PFSK-1 (cell line): ENCODE data around the gene CAPN1.

ENCODE experiments used
- FOXP2 ChIP-seq: optimal IDR thresholded peaks from 2 replicates; pipeline ENCODE3; 2011; ENCODE audit warnings: borderline replicate concordance, control low read depth, inconsistent platforms; ENCODE audit not compliant: insufficient read depth; ENCODE audit errors: extremely low read length, extremely low read depth
- POLR2AphosphoS5 ChIP-seq: IDR thresholded peaks from 2 replicates; pipeline ENCODE4 v1.6.1; 2012; ENCODE audit warnings: low read depth, mild to moderate bottlenecking, control low read depth, low read length, moderate library complexity
- SIN3A ChIP-seq: IDR thresholded peaks from 2 replicates; pipeline ENCODE4 v1.6.1; 2012; ENCODE audit warnings: mild to moderate bottlenecking, low read length, moderate library complexity, borderline replicate concordance; ENCODE audit not compliant: insufficient read depth
- TAF1 ChIP-seq: IDR thresholded peaks from 2 replicates; pipeline ENCODE4 v1.6.1; 2012; ENCODE audit warnings: low read length, control low read depth, borderline replicate concordance; ENCODE audit not compliant: insufficient read depth
- TF ChIP-seq, protein P1 (sequence below), 2 experiments: IDR thresholded peaks; 2 replicates each; pipeline versions ENCODE4 v1.6.1 to v1.8.0; 2011 to 2012; ENCODE audit warnings: low read depth in 2 of 2, low read length in 2 of 2, control low read depth in 1 of 2, inconsistent platforms in 1 of 2, mild to moderate bottlenecking in 1 of 2, moderate library complexity in 1 of 2; ENCODE audit not compliant: insufficient read depth in 1 of 2

DNA sequence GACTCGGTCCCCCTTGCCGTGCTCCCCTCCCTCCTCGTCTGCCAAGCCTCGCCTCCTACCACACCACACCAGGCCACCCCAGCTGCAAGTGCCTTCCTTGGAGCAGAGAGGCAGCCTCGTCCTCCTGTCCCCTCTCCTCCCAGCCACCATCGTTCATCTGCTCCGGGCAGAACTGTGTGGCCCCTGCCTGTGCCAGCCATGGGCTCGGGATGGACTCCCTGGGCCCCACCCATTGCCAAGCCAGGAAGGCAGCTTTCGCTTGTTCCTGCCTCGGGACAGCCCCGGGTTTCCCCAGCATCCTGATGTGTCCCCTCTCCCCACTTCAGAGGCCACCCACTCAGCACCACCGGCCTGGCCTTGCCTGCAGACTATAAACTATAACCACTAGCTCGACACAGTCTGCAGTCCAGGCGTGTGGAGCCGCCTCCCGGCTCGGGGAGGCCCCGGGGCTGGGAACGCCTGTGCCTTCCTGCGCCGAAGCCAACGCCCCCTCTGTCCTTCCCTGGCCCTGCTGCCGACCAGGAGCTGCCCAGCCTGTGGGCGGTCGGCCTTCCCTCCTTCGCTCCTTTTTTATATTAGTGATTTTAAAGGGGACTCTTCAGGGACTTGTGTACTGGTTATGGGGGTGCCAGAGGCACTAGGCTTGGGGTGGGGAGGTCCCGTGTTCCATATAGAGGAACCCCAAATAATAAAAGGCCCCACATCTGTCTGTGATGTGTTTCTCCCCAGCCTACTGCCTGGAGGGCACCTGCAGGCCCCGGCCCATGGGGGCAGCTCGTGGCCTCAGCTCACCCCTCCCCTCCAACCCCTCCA is 29.8 kb downstream of the CAPN1 start:
- no peak for TF ChIP-seq FOXP2
- TF ChIP-seq POLR2AphosphoS5 = no peak
- TF ChIP-seq TAF1 = no peak
- TF ChIP-seq, protein P1, sequence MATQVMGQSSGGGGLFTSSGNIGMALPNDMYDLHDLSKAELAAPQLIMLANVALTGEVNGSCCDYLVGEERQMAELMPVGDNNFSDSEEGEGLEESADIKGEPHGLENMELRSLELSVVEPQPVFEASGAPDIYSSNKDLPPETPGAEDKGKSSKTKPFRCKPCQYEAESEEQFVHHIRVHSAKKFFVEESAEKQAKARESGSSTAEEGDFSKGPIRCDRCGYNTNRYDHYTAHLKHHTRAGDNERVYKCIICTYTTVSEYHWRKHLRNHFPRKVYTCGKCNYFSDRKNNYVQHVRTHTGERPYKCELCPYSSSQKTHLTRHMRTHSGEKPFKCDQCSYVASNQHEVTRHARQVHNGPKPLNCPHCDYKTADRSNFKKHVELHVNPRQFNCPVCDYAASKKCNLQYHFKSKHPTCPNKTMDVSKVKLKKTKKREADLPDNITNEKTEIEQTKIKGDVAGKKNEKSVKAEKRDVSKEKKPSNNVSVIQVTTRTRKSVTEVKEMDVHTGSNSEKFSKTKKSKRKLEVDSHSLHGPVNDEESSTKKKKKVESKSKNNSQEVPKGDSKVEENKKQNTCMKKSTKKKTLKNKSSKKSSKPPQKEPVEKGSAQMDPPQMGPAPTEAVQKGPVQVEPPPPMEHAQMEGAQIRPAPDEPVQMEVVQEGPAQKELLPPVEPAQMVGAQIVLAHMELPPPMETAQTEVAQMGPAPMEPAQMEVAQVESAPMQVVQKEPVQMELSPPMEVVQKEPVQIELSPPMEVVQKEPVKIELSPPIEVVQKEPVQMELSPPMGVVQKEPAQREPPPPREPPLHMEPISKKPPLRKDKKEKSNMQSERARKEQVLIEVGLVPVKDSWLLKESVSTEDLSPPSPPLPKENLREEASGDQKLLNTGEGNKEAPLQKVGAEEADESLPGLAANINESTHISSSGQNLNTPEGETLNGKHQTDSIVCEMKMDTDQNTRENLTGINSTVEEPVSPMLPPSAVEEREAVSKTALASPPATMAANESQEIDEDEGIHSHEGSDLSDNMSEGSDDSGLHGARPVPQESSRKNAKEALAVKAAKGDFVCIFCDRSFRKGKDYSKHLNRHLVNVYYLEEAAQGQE (IDR thresholded peaks at IDR 0.05; ENCODE audit: insufficient read depth in 1 of 2, low read depth in 2 of 2, low read length in 2 of 2) = no peak
- no peak for TF ChIP-seq SIN3A
